Activated CD4-positive, alpha-beta memory T cell treated with anti-CD3 and anti-CD28 coated beads, Interleukin-2, amount 10 ng/mL, durations not matched to agents 7 days and 5 days (primary cell): ENCODE data around the gene EPHA6. TPM values are rescaled to one million over a fixed set of nuclear protein-coding genes. Genes with fewer than 3 reads are reported as not detected.

Experiments used
- CTCF ChIA-PET: fragments of 350-600 bp; sonication (Branson Sonifier 250); formaldehyde crosslinking; loops from one replicate; lab custom pipeline; 2021; ENCODE audit warnings: antibody characterized with exemption, inconsistent platforms; lab: Charles Lee
- POLR2A ChIA-PET: fragments of 350-600 bp; sonication (Branson Sonifier 250); formaldehyde crosslinking; loops from one replicate; lab custom pipeline; 2021; ENCODE audit warnings: antibody characterized with exemption; lab: Charles Lee
- DNase-seq: peaks from one replicate; pipeline ENCODE4 v3.0.0-alpha.2; 2020
- H3K27ac Mint-ChIP-seq: one replicate; pipeline ENCODE4 v1.8.0; 2021; ENCODE audit warnings: mild to moderate bottlenecking, mixed read lengths
- H3K27me3 Mint-ChIP-seq: one replicate; pipeline ENCODE4 v1.8.0; 2021; ENCODE audit warnings: mixed read lengths
- H3K36me3 Mint-ChIP-seq: one replicate; pipeline ENCODE4 v1.8.0; 2021; ENCODE audit warnings: low read depth, mixed read lengths
- H3K4me1 Mint-ChIP-seq: one replicate; pipeline ENCODE4 v1.8.0; 2021; ENCODE audit warnings: mixed read lengths
- H3K4me3 Mint-ChIP-seq: one replicate; pipeline ENCODE4 v1.8.0; 2021; ENCODE audit warnings: mild to moderate bottlenecking, mixed read lengths
- H3K9me3 Mint-ChIP-seq: one replicate; pipeline ENCODE4 v1.8.0; 2021; ENCODE audit warnings: mixed read lengths
- total RNA-seq, 2 experiments: library from RNA; stranded (reverse); gene quantifications; one replicate each; pipeline ENCODE4 v1.2.3, GENCODE V29; 2021

EPHA6 gene
- total RNA-seq, 2 experiments from 2014 or later, result not detected

GRCh38 chr3:97778152-97778551, 963.8 kb downstream of the EPHA6 start:
- DNase-seq, result no peak
- no peaks in the 10 kb centered on the region for H3K27me3 Mint-ChIP-seq
- ChIA-PET POLR2A (no interaction called here), CTCF (interaction anchor here (1.1 kb wide), 1 partner anchor 59 kb away, joined by 3 read pairs; no protein-coding TSS in a partner anchor)
- no peak overlapping the region for H3K27ac Mint-ChIP-seq
- no peaks in the 10 kb centered on the region for H3K9me3 Mint-ChIP-seq
- no peak overlapping the region for H3K4me3 Mint-ChIP-seq
- peaks cover 2% of the 10 kb centered on the region for H3K4me1 Mint-ChIP-seq
- peaks cover 3% of the 10 kb centered on the region for H3K36me3 Mint-ChIP-seq

GRCh38 chr3:97793420-97794019, 979.1 kb downstream of the EPHA6 start:
- Mint-ChIP-seq H3K27ac (no peak overlapping the region), H3K9me3 (no peaks in the 10 kb centered on the region), H3K27me3 (no peaks in the 10 kb centered on the region), H3K4me3 (no peak overlapping the region), H3K4me1 (peaks cover 3% of the 10 kb centered on the region), H3K36me3 (no peaks in the 10 kb centered on the region)
- CTCF ChIA-PET, result interaction anchor here (0.6 to 4.8 kb wide), 7 partner anchors 28 to 245 kb away, joined by 3 to 68 read pairs (median 4); partner anchors contain the start of gene CRYBG3
- DNase-seq, result no peak
- POLR2A ChIA-PET, result interaction anchor here (1.0 kb wide), 1 partner anchor 230 kb away, joined by 4 read pairs; no protein-coding TSS in a partner anchor

DNA sequence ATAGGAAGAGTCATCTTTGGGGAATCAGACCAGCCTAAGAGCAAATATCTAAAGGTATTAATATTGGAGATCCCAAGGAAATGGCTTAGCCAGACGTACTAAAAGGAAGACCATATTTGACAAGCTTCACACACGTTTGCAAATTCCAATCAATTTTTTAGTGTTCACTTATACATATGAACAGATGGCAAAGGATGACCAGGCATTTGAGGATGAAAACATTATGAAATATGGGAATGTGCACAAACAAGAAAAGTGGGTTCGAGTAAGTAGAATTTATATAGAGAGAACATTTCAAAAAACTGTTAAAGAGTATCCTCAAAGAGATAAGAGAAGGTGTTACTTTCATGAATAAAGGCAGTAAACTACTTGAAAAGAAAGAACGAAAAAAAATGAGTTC, 981.6 kb downstream of the EPHA6 start:
- ChIA-PET POLR2A (interaction anchor here (1.4 to 2.6 kb wide), 2 partner anchors 26 to 226 kb away, joined by 7 read pairs; partner anchors contain the start of gene CRYBG3), CTCF (interaction anchor here (1.2 to 4.8 kb wide), 4 partner anchors 13 to 226 kb away, joined by 3 to 68 read pairs (median 8); partner anchors contain the start of gene CRYBG3)
- Mint-ChIP-seq H3K4me1 (peaks cover 3% of the 10 kb centered on the region), H3K36me3 (no peaks in the 10 kb centered on the region), H3K27me3 (no peaks in the 10 kb centered on the region), H3K4me3 (no peak overlapping the region), H3K9me3 (no peaks in the 10 kb centered on the region), H3K27ac (no peak overlapping the region)
- no peak for DNase-seq
